HL-60/S4 treated with phorbol 12-myristate 13-acetate at 8.2 ng/mL for 4 days and 3 days (cell line): Measurements from ENCODE around the gene HBZ.
"Not testable (repeated sequence)": the region's sequence is repeated elsewhere in the genome, so short reads cannot be mapped to it uniquely, and the experiment has no call there.

Experiments used
- in situ Hi-C: fragments of 300-500 bp; cut with MboI; formaldehyde crosslinking; loops from 2 replicates; pipeline ENCODE4 v1.15.0; 2022; ENCODE audit warnings: low sequenced_read_pairs

Gene HBZ

GRCh38 chr16:164134-164823 is 11.8 kb downstream of the HBZ start:
- in situ Hi-C loops: not testable (repeated sequence)

- in situ Hi-C loops: no loop called here
These were observed 12.5 kb downstream of the HBZ start for GRCh38 chr16:164827-165538.

- in situ Hi-C loops: no loop called here
These were observed 13.3 kb downstream of the HBZ start, which contains the start of gene HBM for GRCh38 chr16:165539-166374. Gene HBM (plus strand): TSS chr16:165978. CDS start chr16:165998, 20 bp downstream.

- in situ Hi-C loops: no loop called here
These were observed 14.1 kb downstream of the HBZ start for GRCh38 chr16:166375-167121.

- in situ Hi-C loops: no loop called here
These were observed 14.8 kb downstream of the HBZ start for GRCh38 chr16:167122-167690.

GRCh38 chr16:168424-168823 is 16.0 kb downstream of the HBZ start:
- in situ Hi-C loops: no loop called here

GRCh38 chr16:169014-169413 is 16.6 kb downstream of the HBZ start:
- in situ Hi-C loops: no loop called here

- in situ Hi-C loops: not testable (repeated sequence)
These were observed 17.7 kb downstream of the HBZ start for GRCh38 chr16:170088-170507.

GRCh38 chr16:170788-171187 is 18.3 kb downstream of the HBZ start:
- in situ Hi-C loops: no loop called here

GRCh38 chr16:172374-172941 is 20.0 kb downstream of the HBZ start, which contains the start of gene HBA2:
Gene HBA2 (plus strand): TSS chr16:172876. CDS start chr16:172913, 37 bp downstream.
- in situ Hi-C loops: not testable (repeated sequence)

GRCh38 chr16:173211-173854 is 20.9 kb downstream of the HBZ start:
- in situ Hi-C loops: not testable (repeated sequence)

GRCh38 chr16:173928-174769 is 21.7 kb downstream of the HBZ start:
- in situ Hi-C loops: not testable (repeated sequence)

GRCh38 chr16:175011-175949 is 22.8 kb downstream of the HBZ start:
- in situ Hi-C loops: no loop called here

GRCh38 chr16:176006-176405 is 23.6 kb downstream of the HBZ start:
- in situ Hi-C loops: not testable (repeated sequence)

- in situ Hi-C loops: not testable (repeated sequence)
These were observed 24.3 kb downstream of the HBZ start, which contains the start of gene HBA1 for GRCh38 chr16:176477-177382. Gene HBA1 (plus strand): TSS chr16:176680. CDS start chr16:176717, 37 bp downstream.

GRCh38 chr16:177394-177822 is 25.0 kb downstream of the HBZ start:
- in situ Hi-C loops: no loop called here
